GM19240 (cell line): ENCODE results near the gene SAMSN1.
"Not testable (repeated sequence)": the region's sequence is repeated elsewhere in the genome, so short reads cannot be mapped to it uniquely, and the experiment has no call there.

Source experiments
- DNase-seq: peaks from one replicate; pipeline ENCODE4 v3.0.0; 2011; ENCODE audit warnings: low spot score; ENCODE audit not compliant: insufficient read length

SAMSN1 gene

DNA sequence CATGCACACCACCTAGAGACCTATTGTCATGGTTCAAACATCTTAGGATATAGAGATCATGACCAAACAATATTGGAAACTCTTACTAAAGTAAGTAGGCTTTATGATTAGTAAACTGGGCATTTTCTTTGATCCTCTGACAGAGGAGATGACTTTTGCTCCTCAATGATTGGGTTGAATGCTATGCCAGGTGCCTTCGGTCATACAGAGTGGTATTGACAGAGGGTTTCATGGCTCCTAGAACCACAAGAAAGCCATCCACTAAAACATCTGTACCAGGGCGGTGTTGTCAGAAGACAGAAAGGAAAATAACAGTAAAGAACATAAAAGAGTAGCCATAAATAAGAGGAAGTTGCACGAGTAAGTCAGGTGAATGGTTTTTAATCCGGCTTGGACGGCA, 20.8 kb upstream of the SAMSN1 start:
- no peak for DNase-seq

GRCh38 chr21:14562959-14563358, 16.8 kb upstream of the SAMSN1 start:
- DNase-seq = no peak

DNA sequence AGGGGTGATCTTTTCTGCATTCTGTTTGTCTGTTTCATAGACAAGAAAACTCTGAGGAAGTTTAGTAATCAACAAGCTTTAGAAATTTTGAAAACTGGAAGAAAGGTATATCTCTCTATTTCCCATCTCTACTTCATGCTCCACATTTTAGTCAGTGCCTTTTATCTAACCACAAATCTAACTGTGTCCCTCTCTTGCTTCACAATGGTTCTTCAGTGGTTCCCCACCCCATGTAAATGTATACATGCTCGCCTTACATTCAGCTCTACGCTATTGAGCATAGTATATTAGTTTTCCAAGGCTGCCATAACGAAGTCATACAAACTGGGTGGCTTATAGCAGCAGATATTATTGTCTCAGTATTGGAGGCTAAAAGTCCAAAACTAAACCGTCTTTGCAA, 14.4 kb upstream of the SAMSN1 start:
- DNase-seq = no peak

DNA sequence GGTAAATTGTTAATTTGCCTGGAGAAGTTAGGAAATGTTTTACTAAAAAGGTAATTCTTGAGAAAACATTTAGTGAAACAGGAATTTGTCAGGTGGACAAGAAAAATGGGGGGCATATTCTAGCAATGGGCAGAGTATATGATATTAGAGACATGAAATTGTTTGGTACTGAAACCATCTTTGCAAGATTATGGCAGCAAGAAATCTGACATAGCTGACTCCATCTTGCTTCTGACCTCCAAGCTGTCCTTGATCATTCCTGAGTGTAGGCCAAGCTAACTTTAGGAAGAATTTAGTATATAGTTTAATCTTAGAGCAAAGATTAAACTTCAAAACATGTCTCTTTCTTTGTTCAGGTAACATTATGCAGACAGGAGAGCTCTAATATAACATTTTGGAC, 14.0 kb upstream of the SAMSN1 start:
- DNase-seq = no peak

GRCh38 chr21:14559102-14559501, 13.0 kb upstream of the SAMSN1 start:
- DNase-seq = no peak

DNA sequence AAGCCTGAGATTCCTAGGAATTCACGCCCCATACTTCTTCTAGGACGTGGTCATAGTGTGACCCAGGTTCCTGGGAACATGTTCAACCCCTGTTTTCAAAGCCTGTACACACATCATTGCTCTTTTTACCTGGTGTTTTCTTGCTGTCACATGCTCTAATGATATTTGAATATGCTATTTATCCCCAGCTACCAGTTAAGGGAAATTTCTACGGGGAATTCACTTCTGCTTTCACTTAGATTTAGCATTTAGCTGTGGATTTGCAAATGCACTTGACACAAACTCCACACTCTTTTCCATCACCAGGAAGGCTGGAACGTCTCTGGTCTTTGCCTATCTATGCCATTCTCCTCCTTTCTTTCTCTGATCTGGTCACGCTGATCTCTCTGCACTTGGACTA, 11.3 kb upstream of the SAMSN1 start:
- DNase-seq = no peak

- DNase-seq = no peak
Measured at GRCh38 chr21:14554948-14555347, 8.8 kb upstream of the SAMSN1 start.

GRCh38 chr21:14553422-14553821, 7.3 kb upstream of the SAMSN1 start:
- DNase-seq = no peak

DNA sequence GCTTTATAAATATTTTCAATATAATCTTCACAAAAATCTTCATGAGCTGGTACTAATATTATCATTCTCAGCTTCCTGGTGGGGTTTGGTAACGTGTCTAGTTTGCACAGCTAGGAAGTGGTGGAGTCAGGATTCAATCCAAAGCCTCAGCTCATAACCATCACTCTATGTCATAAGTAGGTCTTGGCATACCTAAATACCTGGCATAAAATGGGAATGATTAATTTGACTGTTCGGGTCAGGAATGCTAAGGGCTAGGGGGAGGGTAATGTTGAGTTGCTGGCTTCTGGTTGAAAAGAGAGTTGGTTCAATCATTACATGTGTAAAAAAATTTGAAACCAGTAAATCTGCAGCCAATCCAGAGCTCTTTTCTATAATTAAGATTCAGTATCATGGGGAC, 5.6 kb upstream of the SAMSN1 start:
- DNase-seq = no peak

DNA sequence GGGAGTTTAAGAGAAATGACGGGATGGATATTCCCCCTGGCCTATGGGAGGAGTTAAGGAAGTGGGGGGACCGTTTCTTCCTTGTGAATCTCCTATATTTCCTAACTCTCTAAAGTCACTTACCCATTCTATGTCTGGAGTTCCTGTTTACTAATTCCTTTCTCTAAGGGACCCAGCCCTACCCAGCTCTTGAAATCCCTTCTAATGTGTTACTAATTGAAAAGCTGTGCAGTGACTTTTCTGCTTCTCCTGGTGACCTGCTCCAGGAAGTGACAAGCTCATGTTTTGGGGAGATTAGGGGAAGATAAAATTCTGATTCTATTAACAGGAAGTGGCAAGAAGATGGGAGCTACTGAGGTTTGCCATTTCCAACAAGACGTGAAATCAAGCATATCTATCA, 4.0 kb upstream of the SAMSN1 start:
- no peak for DNase-seq

- DNase-seq = no peak
Measured at GRCh38 chr21:14548779-14549178, 2.7 kb upstream of the SAMSN1 start.

- DNase-seq = no peak
Measured at GRCh38 chr21:14547834-14548513, 1.9 kb upstream of the SAMSN1 start.

- DNase-seq = not testable (repeated sequence)
Measured at GRCh38 chr21:14546719-14547118, 604 bp upstream of the SAMSN1 start.

DNA sequence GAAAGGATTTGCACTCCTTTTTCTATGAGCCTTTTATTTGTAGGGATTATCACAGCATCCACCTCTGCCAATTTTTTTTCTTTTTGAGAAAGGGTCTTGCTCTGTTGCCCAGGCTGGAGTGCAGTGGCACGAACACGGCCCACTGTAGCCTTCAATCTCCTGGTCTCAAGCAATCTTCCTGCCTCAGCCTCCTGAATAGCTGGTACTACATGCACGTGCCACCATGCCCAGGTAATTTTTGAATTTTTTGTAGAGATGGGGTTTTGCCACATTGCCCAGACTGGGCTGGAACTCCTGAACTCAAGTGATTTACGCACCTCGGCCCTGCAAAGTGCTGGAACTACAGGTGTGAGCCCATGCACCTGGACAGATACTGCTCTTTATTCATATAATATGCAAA, 2.1 kb downstream of the SAMSN1 start:
- no peak for DNase-seq

GRCh38 chr21:14542638-14543037, 3.5 kb downstream of the SAMSN1 start:
- DNase-seq = no peak

DNA sequence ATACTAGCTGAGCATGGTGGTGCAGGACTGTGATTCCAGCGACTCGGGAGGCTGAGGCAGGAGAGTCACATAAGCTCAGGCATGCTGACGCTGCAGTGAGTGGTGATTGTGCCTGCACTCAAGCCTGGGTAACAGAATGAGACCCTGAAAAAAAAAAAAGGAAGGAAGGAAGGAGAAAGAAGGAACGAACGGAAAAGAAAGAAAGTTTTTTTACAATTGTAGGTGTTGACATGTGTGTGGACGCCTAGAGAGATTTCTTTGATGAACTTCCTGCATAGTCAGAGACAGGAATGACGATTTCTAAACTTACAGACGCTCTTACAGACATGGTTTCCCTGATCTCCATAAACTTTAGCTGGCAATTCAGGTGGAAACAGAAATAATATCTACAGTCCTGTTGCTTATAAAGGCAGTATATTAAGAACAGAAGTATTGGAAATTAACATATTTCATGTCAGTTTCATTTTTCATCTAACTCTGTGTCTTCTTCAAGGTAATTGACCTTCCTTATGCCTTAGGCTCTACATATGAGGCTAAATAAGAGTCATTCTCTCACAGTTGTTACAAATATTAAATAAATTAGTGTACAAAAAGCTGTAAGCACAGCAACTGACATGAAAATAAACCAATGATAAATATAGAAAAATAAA, 4.1 kb downstream of the SAMSN1 start:
- DNase-seq = no peak

- no peak for DNase-seq
Measured at GRCh38 chr21:14538483-14538882, 7.6 kb downstream of the SAMSN1 start.

DNA sequence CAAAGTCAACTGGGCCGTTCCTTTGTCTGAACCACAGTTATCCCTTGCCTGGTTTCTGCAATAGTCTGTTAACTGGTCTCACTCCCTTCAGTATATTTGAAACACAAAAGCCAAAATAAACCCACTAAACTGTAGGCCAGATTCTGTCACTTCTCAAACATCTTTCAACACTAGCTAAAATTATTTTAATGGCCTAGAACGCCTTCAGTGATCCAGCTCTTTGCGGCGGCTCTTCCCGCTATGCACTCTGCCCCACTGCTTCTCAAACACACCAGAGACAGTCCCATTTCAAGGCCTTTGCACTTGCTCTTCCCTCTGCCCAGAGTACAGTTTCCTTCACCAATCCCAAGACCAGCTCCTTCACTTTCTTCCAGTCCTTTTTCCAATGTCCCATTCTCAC, 9.2 kb downstream of the SAMSN1 start:
- DNase-seq = no peak

DNA sequence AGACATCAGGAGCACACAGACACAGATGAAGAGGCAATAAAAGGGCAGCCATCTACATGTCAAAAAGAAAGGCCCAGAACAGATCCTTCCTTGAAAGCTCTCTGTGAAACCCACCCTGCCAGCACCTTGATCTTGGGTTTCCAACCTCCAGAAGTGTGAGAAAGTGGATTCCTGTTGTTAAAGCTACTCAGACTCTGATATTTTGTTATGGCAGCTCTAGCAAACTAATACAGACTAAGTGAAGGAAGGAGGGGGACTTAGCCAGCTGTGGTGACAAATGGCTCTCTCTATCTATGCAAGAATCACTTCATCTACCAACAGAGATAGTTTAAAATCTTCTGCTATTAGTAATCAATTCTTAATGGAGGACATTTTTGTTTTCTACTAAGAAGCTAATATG, 10.4 kb downstream of the SAMSN1 start:
- no peak for DNase-seq

- DNase-seq = no peak
Measured at GRCh38 chr21:14533499-14534428, 12.4 kb downstream of the SAMSN1 start.

DNA sequence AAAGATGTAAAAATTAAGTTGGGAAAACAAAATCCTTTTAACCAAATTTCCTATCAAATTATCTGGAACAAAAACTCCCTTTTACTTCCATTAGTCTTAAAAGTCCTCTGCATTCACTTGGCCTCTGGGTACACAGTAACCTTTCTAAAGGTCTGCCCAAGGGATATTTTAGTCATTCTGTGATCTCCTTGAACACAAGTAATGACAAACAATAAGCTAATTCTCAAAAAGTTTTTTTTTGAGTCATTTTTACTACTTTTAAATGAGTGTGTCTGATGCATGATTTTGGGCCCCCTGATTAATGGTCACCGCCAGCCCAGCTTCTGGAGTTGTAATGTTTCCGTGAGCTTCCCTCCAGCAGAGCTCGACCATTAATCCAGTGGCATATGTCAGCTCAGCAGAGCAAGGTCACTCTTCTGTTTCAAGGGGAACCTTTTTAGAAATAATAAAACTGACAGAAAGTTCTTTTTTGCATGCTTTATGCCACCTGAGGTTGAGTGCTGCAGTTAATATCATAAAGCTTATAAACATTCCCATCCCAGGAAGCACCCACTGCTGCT, 14.3 kb downstream of the SAMSN1 start:
- no peak for DNase-seq

DNA sequence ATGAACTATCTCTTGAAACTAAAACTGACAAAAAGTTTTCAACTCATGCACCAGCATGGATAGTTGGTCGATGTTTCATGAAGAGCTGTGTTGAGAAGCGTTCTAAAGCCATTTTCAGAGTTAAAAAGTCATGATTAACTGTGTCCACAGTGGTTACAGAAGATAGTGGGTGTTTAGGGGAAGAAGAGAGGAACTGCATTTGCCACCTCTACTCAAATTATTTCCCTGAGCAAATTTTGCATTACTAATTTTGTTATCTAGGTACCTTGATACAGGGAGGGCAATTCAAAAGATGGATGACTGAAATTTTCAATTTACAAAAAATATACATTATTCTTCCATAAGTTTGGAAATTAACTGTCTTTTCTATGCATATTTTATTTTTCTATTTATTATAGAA, 15.5 kb downstream of the SAMSN1 start:
- no peak for DNase-seq
